HG03469 (cell line): ENCODE data around the gene SEMA3B.
"Not testable (repeated sequence)": the region's sequence is repeated elsewhere in the genome, so short reads cannot be mapped to it uniquely, and the experiment has no call there.

Source experiments
- ATAC-seq: cut with Tn5 transposase; IDR thresholded peaks from one replicate; pipeline ENCODE4 v1.9.1; 2021; ENCODE audit warnings: mild to moderate bottlenecking, moderate library complexity, moderate number of reproducible peaks; ENCODE audit not compliant: unreplicated experiment

The SEMA3B gene

GRCh38 chr3:50258029-50258680 lies 10.8 kb upstream of the SEMA3B start:
- no peak for ATAC-seq

DNA sequence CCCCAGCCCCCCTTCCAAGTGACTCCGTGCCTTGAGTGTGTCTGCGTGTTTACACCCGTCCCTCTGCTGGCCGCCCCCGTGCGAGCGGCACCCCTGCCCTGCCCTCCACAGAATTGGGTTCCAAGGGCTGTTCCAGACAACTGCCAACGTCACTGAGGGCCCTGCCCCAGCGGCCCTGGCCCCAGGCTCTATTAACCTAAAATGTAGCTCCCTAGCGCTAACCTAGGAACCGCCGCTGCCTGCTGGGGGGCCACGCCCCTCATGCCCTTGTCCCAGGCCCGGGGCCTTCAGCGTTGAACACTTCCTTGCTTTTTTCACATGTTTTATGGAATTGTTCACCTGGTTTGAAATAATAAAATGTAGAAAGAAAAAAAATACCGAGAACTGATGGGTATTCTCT lies 10.0 kb upstream of the SEMA3B start:
- ATAC-seq: no peak

GRCh38 chr3:50259432-50260026 lies 9.4 kb upstream of the SEMA3B start:
- ATAC-seq: no peak

DNA sequence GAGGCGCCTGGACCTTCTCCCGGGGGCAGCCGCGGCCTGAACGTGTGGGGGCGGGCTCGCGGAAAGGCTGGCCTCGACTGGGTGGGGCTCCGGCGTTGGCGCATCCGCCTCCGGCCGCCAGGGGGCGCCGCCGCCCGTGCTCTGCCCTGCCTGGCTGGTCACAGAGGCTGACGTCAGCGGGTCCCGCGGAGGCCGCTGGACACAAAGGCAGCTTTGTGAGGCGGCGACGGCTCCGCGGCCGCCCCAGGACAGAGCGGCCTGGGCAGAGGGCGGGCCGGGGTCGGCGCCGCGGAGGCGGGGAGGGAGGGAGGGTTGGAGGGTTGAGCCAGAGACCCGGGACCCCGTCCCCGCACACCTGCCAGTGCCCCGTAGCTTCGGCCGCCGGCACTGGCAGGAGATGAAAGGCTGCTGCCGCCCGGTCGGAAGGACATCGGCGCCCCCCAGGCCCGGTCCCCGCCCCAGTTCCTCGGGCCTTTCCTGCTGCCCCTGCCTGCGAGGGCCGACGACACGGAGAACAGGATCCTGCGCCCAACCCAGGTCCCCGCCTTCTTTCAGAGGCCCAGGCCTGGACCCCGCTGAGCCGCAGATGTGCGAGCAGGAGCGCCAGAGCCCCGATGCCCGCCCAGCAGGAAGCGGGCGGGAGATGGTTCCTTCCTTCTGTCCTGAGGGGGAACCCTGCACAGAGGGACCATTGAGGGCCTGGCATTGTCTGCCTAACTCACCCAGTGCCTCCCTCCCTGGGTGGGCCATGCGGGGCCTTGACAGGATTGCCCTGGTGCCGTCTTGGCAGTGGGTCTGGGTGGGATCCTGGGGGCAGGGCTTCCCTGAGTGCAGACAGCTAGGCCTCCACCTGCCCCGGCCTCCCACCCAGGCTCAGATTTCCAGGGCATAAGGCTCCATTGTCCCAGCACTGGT lies 8.7 kb upstream of the SEMA3B start:
- no peak for ATAC-seq

GRCh38 chr3:50260942-50261441 lies 8.0 kb upstream of the SEMA3B start:
- ATAC-seq: no peak

- no peak for ATAC-seq
These were observed 7.4 kb upstream of the SEMA3B start for GRCh38 chr3:50261505-50261904.

DNA sequence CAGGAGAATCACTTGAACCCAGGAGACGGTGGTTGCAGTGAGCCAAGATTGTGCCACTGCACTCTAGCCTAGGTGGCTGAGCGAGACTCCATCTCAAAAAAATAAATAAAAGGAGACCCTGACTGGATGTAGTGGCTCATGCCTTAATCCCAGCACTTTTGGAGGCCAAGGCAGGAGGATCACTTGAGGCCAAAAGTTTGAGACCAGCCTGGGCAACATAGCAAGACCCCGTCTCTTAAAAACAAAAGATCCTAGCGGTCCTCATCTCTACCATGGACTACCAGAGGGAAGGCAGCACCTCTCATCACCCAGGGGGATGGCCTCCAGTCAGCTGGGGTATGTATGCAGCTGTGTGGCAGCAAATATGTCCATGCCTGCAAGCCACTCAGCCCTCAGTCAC lies 6.7 kb upstream of the SEMA3B start:
- ATAC-seq: not testable (repeated sequence)

- ATAC-seq: no peak
These were observed 6.2 kb upstream of the SEMA3B start for GRCh38 chr3:50262778-50263177.

DNA sequence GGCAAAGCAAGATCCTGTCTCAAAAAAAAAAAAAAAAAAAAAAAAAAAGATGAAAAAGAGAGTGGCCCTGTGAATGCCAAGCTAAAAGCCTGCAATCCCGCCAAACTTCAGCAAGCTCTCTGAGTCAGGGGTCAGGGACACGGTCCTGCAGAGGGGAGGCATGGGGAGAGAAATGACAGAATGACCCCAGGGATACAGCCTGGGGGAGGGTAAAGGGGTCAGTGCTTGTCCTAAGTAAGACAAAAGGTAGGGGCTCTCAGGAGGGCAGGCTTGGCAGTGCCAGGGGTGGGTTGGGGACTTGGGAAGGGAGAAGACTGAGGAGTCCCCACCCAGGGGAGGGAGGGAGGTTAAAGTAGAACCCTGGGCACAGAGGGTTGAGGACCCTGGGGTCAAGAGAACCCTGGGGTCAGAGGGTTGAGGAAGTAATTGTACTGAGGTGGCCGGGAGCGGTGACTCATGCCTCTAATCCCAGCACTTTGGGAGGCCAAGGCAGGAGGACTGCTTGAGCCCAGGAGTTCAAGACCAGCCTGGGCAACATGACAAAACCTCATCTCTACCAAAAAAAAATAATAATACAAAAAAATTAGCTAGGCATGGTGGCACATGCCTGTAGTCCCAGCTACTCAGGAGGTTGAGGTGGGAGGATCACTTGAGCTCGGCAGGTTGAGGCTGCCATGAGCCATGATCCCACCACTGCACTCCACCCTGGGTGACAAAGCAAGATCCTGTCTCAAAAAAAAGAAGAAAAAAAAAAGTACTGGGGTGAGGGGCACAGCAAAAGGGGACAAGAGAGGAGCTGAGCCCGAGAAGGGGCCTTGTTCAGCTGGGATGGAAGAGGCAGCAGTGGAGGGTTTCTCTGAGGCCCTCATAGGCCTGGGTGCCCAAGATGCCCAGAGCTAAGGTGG lies 5.2 kb upstream of the SEMA3B start:
- no peak for ATAC-seq

- no peak for ATAC-seq
These were observed 4.5 kb upstream of the SEMA3B start for GRCh38 chr3:50264383-50264963.

DNA sequence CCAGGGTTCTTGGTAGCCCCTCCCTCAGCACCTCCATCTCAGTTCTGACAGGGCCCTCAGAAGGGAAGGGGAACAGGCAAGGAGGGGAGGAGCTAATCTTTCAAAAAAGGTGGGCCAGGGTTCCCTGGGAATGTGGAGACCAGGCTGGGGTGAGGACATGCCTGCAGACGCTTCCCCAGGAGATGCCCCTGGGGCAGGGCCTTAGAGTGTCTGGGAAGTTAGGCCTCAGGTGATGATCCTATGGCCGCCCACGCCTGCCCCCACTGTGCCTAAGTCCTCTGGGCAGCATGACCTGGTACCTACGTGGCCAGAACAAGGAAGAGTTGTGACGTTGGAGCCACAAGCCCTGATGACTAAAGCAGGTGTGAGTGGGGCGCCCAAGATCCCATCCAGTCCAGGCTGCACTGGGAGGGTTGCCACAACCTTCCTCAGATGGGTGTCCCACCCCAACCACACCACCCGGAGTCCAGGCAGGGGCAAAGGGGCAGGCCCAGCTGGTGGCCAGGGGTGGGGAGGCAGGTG lies 3.9 kb upstream of the SEMA3B start:
- ATAC-seq: no peak

GRCh38 chr3:50265571-50265970 lies 3.4 kb upstream of the SEMA3B start:
- ATAC-seq: no peak

- no peak for ATAC-seq
These were observed 2.9 kb upstream of the SEMA3B start for GRCh38 chr3:50266017-50266416.

GRCh38 chr3:50266836-50267235 lies 2.1 kb upstream of the SEMA3B start:
- no peak for ATAC-seq

- ATAC-seq: no peak
These were observed 1.6 kb upstream of the SEMA3B start for GRCh38 chr3:50267280-50267913.

- ATAC-seq: no peak
These were observed 671 bp upstream of the SEMA3B start for GRCh38 chr3:50268276-50268675.

GRCh38 chr3:50269460-50269859 lies 513 bp downstream of the SEMA3B start:
- no peak for ATAC-seq

- ATAC-seq: no peak
These were observed 1.0 kb downstream of the SEMA3B start for GRCh38 chr3:50269977-50270413.

GRCh38 chr3:50270422-50271224 lies 1.7 kb downstream of the SEMA3B start:
- ATAC-seq: no peak
